Amygdala (tissue), 56 donors: ENCODE measurements around the gene CYREN.

Source experiments
- DNase-seq, 56 donors: peaks; one replicate each; lab custom pipeline; 2025; lab: John Stamatoyannopoulos, UW

CYREN gene

GRCh38 chr7:135197906-135198655 lies 27.6 kb upstream of the CYREN start:
- DNase-seq: no peak

GRCh38 chr7:135197343-135197742 lies 26.8 kb upstream of the CYREN start:
- DNase-seq: no peak

GRCh38 chr7:135195968-135196629 lies 25.6 kb upstream of the CYREN start:
- DNase-seq: no peak

- DNase-seq: no peak
Observed at GRCh38 chr7:135195156-135195555, 24.6 kb upstream of the CYREN start.

- DNase-seq: no peak
Observed at GRCh38 chr7:135194494-135195095, 24.1 kb upstream of the CYREN start.

- no peak for DNase-seq
Observed at GRCh38 chr7:135193615-135194081, 23.1 kb upstream of the CYREN start.

GRCh38 chr7:135192914-135193536 lies 22.5 kb upstream of the CYREN start:
- DNase-seq: no peak

GRCh38 chr7:135190703-135191102 lies 20.2 kb upstream of the CYREN start:
- no peak for DNase-seq

- no peak for DNase-seq
Observed at GRCh38 chr7:135189961-135190360, 19.5 kb upstream of the CYREN start.

GRCh38 chr7:135189221-135189662 lies 18.7 kb upstream of the CYREN start:
- no peak for DNase-seq

GRCh38 chr7:135188298-135188984 lies 17.9 kb upstream of the CYREN start:
- no peak for DNase-seq

- no peak for DNase-seq
Observed at GRCh38 chr7:135186841-135187253, 16.3 kb upstream of the CYREN start.

- no peak for DNase-seq
Observed at GRCh38 chr7:135186261-135186540, 15.7 kb upstream of the CYREN start.

GRCh38 chr7:135185471-135186260 lies 15.2 kb upstream of the CYREN start:
- no peak for DNase-seq

- no peak for DNase-seq
Observed at GRCh38 chr7:135184254-135184841, 13.8 kb upstream of the CYREN start.

- no peak for DNase-seq
Observed at GRCh38 chr7:135183478-135183877, 13.0 kb upstream of the CYREN start.

GRCh38 chr7:135181929-135182678 lies 11.6 kb upstream of the CYREN start:
- DNase-seq: no peak

- DNase-seq: no peak
Observed at GRCh38 chr7:135181261-135181928, 10.9 kb upstream of the CYREN start.
